ENCODE data around the gene PHACTR1.

DNA sequence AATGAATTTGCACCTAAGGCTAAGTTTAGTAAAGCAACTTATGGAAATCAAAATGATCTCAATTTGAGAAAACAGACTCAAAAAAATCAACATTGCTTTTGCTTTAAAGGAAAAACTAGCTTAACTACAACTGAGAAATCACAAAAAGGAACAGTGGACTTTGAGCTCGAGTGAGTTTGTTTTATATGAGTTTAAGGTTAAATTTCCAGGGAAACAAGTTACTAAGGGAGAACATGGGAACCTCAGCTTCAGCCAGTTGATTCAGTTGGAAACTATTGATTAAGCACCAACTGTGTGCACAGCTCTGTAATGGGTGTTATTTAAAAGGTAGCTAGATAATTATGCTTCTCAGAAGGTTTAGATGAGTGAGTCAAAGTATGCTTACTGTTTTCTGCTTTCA, 526.0 kb downstream of the PHACTR1 start:
- TF ChIP-seq, protein P1, sequence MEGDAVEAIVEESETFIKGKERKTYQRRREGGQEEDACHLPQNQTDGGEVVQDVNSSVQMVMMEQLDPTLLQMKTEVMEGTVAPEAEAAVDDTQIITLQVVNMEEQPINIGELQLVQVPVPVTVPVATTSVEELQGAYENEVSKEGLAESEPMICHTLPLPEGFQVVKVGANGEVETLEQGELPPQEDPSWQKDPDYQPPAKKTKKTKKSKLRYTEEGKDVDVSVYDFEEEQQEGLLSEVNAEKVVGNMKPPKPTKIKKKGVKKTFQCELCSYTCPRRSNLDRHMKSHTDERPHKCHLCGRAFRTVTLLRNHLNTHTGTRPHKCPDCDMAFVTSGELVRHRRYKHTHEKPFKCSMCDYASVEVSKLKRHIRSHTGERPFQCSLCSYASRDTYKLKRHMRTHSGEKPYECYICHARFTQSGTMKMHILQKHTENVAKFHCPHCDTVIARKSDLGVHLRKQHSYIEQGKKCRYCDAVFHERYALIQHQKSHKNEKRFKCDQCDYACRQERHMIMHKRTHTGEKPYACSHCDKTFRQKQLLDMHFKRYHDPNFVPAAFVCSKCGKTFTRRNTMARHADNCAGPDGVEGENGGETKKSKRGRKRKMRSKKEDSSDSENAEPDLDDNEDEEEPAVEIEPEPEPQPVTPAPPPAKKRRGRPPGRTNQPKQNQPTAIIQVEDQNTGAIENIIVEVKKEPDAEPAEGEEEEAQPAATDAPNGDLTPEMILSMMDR (conservative IDR thresholded peaks at IDR 0.05; ENCODE audit: low read depth, low read length) = no peak
- TF ChIP-seq EZH2 (IDR thresholded peaks at IDR 0.05; ENCODE audit: borderline replicate concordance, low read depth, low read length, poor library complexity, severe bottlenecking) = no peak
